Testis (tissue), 2 donors: ENCODE measurements around the gene TMEM14B.

ENCODE experiments used
- CTCF ChIP-seq, 3 experiments: fragments of 450-650 bp in 2 of 3; fragments of 200-600 bp in 1 of 3; sonication (generic) in 1 of 3; IDR thresholded peaks; one replicate each; pipeline ENCODE4 v1.5.1; 2016 to 2019; ENCODE audit warnings: antibody characterized with exemption in 3 of 3, mild to moderate bottlenecking in 2 of 3, moderate library complexity in 1 of 3
- POLR2A ChIP-seq: fragments of 450-650 bp; IDR thresholded peaks from one replicate; pipeline ENCODE4 v1.6.1; 2017; ENCODE audit warnings: antibody characterized with exemption, mild to moderate bottlenecking, moderate library complexity

GRCh38 chr6:10759312-10759839 lies 11.8 kb downstream of the TMEM14B start:
- TF ChIP-seq CTCF (IDR thresholded peaks at IDR 0.05) (peak in 2 of 3 experiments; percentile 43 to 56), POLR2A (no peak)
